H1 (cell line): ENCODE data around the gene RBM6. TPM values are rescaled to one million over a fixed set of nuclear protein-coding genes. Genes with fewer than 3 reads are reported as not detected.

Source experiments
- CTCF ChIA-PET: fragments of 300-600 bp; sonication (Branson Sonifier 250); formaldehyde crosslinking; loops from one replicate; lab custom pipeline; 2021; ENCODE audit not compliant: partially characterized antibody; lab: Charles Lee
- POLR2A ChIA-PET: fragments of 300-600 bp; sonication (Branson Sonifier 250); formaldehyde crosslinking; loops from one replicate; lab custom pipeline; 2021; ENCODE audit warnings: inconsistent platforms; ENCODE audit not compliant: partially characterized antibody; lab: Charles Lee
- DNase-seq, 2 experiments: peaks; one replicate each; pipeline versions ENCODE4 v3.0.0 to v3.0.0-alpha.2; 2010 to 2022; ENCODE audit warnings: low spot score in 2 of 2, low read depth in 1 of 2, mixed read lengths in 1 of 2
- FAIRE-seq: peaks from 2 replicates; lab custom pipeline; 2011; peaks lifted over from hg19 to GRCh38; lab: Jason Lieb, UNC
- H2AFZ ChIP-seq: 2 replicates; pipeline ENCODE4 v1.8.1; 2012; ENCODE audit warnings: low read length, inconsistent platforms
- H2AK5ac ChIP-seq: 2 replicates; pipeline ENCODE4 v1.6.1; 2013; ENCODE audit warnings: low read depth, low read length
- H2BK120ac ChIP-seq: replicated peaks from 2 replicates; pipeline ENCODE3; 2013; ENCODE audit warnings: low read depth, low read length, inconsistent platforms
- H2BK12ac ChIP-seq: 2 replicates; pipeline ENCODE4 v1.6.1; 2013; ENCODE audit warnings: low read depth, low read length
- H2BK15ac ChIP-seq: 2 replicates; pipeline ENCODE4 v1.6.1; 2013; ENCODE audit warnings: low read length
- H2BK20ac ChIP-seq: 2 replicates; pipeline ENCODE4 v1.6.1; 2013; ENCODE audit warnings: low read length
- H2BK5ac ChIP-seq: 2 replicates; pipeline ENCODE4 v1.6.1; 2013; ENCODE audit warnings: low read depth, low read length
- H3K14ac ChIP-seq: 2 replicates; pipeline ENCODE4 v1.6.1; 2013; ENCODE audit warnings: inconsistent platforms; ENCODE audit not compliant: insufficient read length
- H3K18ac ChIP-seq: 2 replicates; pipeline ENCODE4 v1.6.1; 2013; ENCODE audit warnings: low read length; ENCODE audit errors: extremely low read depth
- H3K23ac ChIP-seq: 2 replicates; pipeline ENCODE4 v1.6.1; 2013; ENCODE audit warnings: inconsistent platforms; ENCODE audit not compliant: insufficient read length
- H3K23me2 ChIP-seq: 2 replicates; pipeline ENCODE4 v1.6.1; 2013; ENCODE audit warnings: low read depth, low read length
- H3K27ac ChIP-seq: 2 replicates; pipeline ENCODE4 v1.6.1; 2011; ENCODE audit warnings: low read depth, low read length, inconsistent platforms
- H3K27me3 ChIP-seq, 4 experiments: replicated peaks in 1 of 4; 1 replicate in 1 of 4; 2 replicates in 3 of 4; pipeline versions ENCODE4 v1.6.1 to v1.8.1; 2011 to 2013; ENCODE audit warnings: low read length in 3 of 4, mild to moderate bottlenecking in 3 of 4, inconsistent platforms in 2 of 4, mixed read lengths in 2 of 4, moderate library complexity in 1 of 4; ENCODE audit not compliant: control insufficient read depth in 3 of 4, insufficient read depth in 3 of 4; ENCODE audit errors: extremely low read depth in 1 of 4
- H3K36me3 ChIP-seq, 4 experiments: 2 replicates each; pipeline versions ENCODE4 v1.6.1 to v1.8.1; 2011 to 2013; ENCODE audit warnings: mild to moderate bottlenecking in 4 of 4, low read length in 3 of 4, moderate library complexity in 2 of 4, control low read depth in 1 of 4, inconsistent platforms in 1 of 4; ENCODE audit not compliant: insufficient read depth in 4 of 4, control insufficient read depth in 2 of 4
- H3K4ac ChIP-seq: replicated peaks from 2 replicates; pipeline ENCODE3; 2013; ENCODE audit warnings: low read length, low read depth, mixed read lengths, inconsistent platforms; ENCODE audit not compliant: insufficient read length
- H3K4me1 ChIP-seq, 4 experiments: replicated peaks in 1 of 4; 1 replicate in 1 of 4; 2 replicates in 3 of 4; pipeline versions ENCODE4 v1.6.1 to v1.8.1; 2011 to 2013; ENCODE audit warnings: low read length in 3 of 4, inconsistent platforms in 2 of 4, mixed read lengths in 1 of 4; ENCODE audit not compliant: insufficient read depth in 4 of 4, control insufficient read depth in 3 of 4
- H3K4me2 ChIP-seq, 2 experiments: 2 replicates each; pipeline versions ENCODE4 v1.6.1 to v1.8.1; 2011 to 2013; ENCODE audit warnings: low read depth in 2 of 2, low read length in 2 of 2, control low read depth in 1 of 2, inconsistent platforms in 1 of 2, mild to moderate bottlenecking in 1 of 2; ENCODE audit not compliant: insufficient read depth in 1 of 2
- H3K4me3 ChIP-seq, 4 experiments: fragments of 200-600, 300-600 bp in 1 of 4; sonication (generic), shearing (Covaris generic), sonication (Bioruptor Twin) in 1 of 4; 2 replicates each; pipeline versions ENCODE4 v1.5.1 to v1.8.1; 2011 to 2016; ENCODE audit warnings: low read length in 4 of 4, low read depth in 3 of 4, control low read depth in 2 of 4, inconsistent platforms in 2 of 4, mild to moderate bottlenecking in 2 of 4, mixed read lengths in 1 of 4, moderate library complexity in 1 of 4; ENCODE audit not compliant: insufficient read depth in 2 of 4; ENCODE audit errors: extremely low read depth in 1 of 4
- H3K56ac ChIP-seq: replicated peaks from 2 replicates; pipeline ENCODE3; 2013; ENCODE audit warnings: low read depth, mild to moderate bottlenecking, mixed read lengths, low read length, inconsistent platforms; ENCODE audit not compliant: insufficient read length
- H3K79me1 ChIP-seq: 2 replicates; pipeline ENCODE4 v1.6.1; 2013; ENCODE audit warnings: low read depth, low read length, control low read depth
- H3K79me2 ChIP-seq, 2 experiments: 2 replicates each; pipeline versions ENCODE4 v1.6.1 to v1.8.1; 2012 to 2013; ENCODE audit warnings: low read length in 2 of 2, mild to moderate bottlenecking in 2 of 2, inconsistent platforms in 1 of 2; ENCODE audit not compliant: insufficient read depth in 2 of 2, control insufficient read depth in 1 of 2
- H3K9ac ChIP-seq, 4 experiments: replicated peaks in 1 of 4; 1 replicate in 1 of 4; 2 replicates in 3 of 4; pipeline versions ENCODE4 v1.6.1 to v1.8.1; 2011 to 2013; ENCODE audit warnings: low read depth in 3 of 4, low read length in 3 of 4, control low read depth in 2 of 4, mild to moderate bottlenecking in 2 of 4, moderate library complexity in 2 of 4, inconsistent platforms in 1 of 4; ENCODE audit errors: extremely low read depth in 1 of 4
- H3K9me3 ChIP-seq, 2 experiments: 2 replicates each; pipeline versions ENCODE4 v1.6.1 to v1.8.1; 2012 to 2013; ENCODE audit warnings: mild to moderate bottlenecking in 2 of 2, moderate library complexity in 2 of 2, control low read depth in 1 of 2, inconsistent platforms in 1 of 2, low read depth in 1 of 2, low read length in 1 of 2, mixed read lengths in 1 of 2; ENCODE audit not compliant: insufficient read depth in 2 of 2
- H4K20me1 ChIP-seq, 2 experiments: replicated peaks in 1 of 2; 2 replicates each; pipeline versions ENCODE3 to v1.8.1; 2011 to 2013; ENCODE audit warnings: inconsistent platforms in 2 of 2, low read length in 2 of 2, mild to moderate bottlenecking in 1 of 2; ENCODE audit not compliant: insufficient read depth in 2 of 2, control insufficient read depth in 1 of 2
- H4K5ac ChIP-seq: 2 replicates; pipeline ENCODE4 v1.6.1; 2013; ENCODE audit warnings: low read length, low read depth, mixed read lengths, inconsistent platforms; ENCODE audit not compliant: insufficient read length
- H4K8ac ChIP-seq: 2 replicates; pipeline ENCODE4 v1.8.0; 2013; ENCODE audit warnings: mild to moderate bottlenecking, moderate library complexity, low read length, inconsistent platforms; ENCODE audit not compliant: insufficient read depth; ENCODE audit errors: extremely low read depth
- H4K91ac ChIP-seq: replicated peaks from 2 replicates; pipeline ENCODE3; 2013; ENCODE audit warnings: low read length, mixed read lengths, inconsistent platforms; ENCODE audit not compliant: insufficient read length
- BCL11A ChIP-seq, 2 experiments: IDR thresholded peaks; one replicate each; pipeline ENCODE4 v1.6.1; 2011; ENCODE audit warnings: low read depth in 2 of 2, low read length in 2 of 2, mild to moderate bottlenecking in 2 of 2
- HDAC2 ChIP-seq, 2 experiments: fragments of 300-600 bp in 1 of 2; sonication (generic) in 1 of 2; IDR thresholded peaks; 2 replicates each; pipeline ENCODE4 v1.6.1; 2011 to 2012; ENCODE audit warnings: low read depth in 2 of 2, low read length in 2 of 2, mild to moderate bottlenecking in 2 of 2, moderate library complexity in 2 of 2, borderline replicate concordance in 1 of 2, inconsistent platforms in 1 of 2
- HDAC6 ChIP-seq: IDR thresholded peaks from one replicate; pipeline ENCODE4 v1.7.1; 2012; ENCODE audit warnings: low read depth, mild to moderate bottlenecking, inconsistent platforms, low read length, moderate library complexity
- KDM4A ChIP-seq: IDR thresholded peaks from one replicate; pipeline ENCODE4 v1.7.1; 2012; ENCODE audit warnings: low read depth, mild to moderate bottlenecking, moderate library complexity, low read length, inconsistent platforms; ENCODE audit not compliant: severe bottlenecking
- NANOG ChIP-seq: IDR thresholded peaks from 2 replicates; pipeline ENCODE4 v1.6.1; 2011; ENCODE audit warnings: low read length, low read depth, mild to moderate bottlenecking, inconsistent platforms; ENCODE audit not compliant: insufficient read depth, poor library complexity, severe bottlenecking
- RNF2 ChIP-seq: fragments of 200-900, 300-1000 bp; sonication (generic); IDR thresholded peaks from 2 replicates; pipeline ENCODE4 v1.7.1; 2016; ENCODE audit warnings: borderline replicate concordance, low read depth, mild to moderate bottlenecking, antibody characterized with exemption, low read length; ENCODE audit not compliant: poor library complexity, severe bottlenecking; ENCODE audit errors: missing control alignments
- SP2 ChIP-seq: IDR thresholded peaks from 2 replicates; pipeline ENCODE4 v1.6.1; 2012; ENCODE audit warnings: mild to moderate bottlenecking, low read length, inconsistent platforms
- SUZ12 ChIP-seq: fragments of 200-600 bp; sonication (generic); IDR thresholded peaks from 2 replicates; pipeline ENCODE4 v1.6.1; 2012; ENCODE audit warnings: mild to moderate bottlenecking, inconsistent platforms, low read length, moderate library complexity, mixed read lengths
- WGBS, 2 experiments: shearing (Covaris generic) in 1 of 2; methylation state at CpG; one replicate each; pipeline versions ENCODE4 v1.1.6 to v1.1.7; 2013 to 2015; ENCODE audit warnings: low lambda C conversion rate in 2 of 2, mixed read lengths in 2 of 2, inconsistent platforms in 1 of 2, low coverage in 1 of 2, missing lambda C conversion rate in 1 of 2; ENCODE audit not compliant: insufficient replicate concordance in 2 of 2, insufficient coverage in 1 of 2, insufficient read length in 1 of 2; ENCODE audit errors: extremely low coverage in 1 of 2, missing lambda C conversion rate in 1 of 2; 5-methylcytosine and 5-hydroxymethylcytosine counted together
- polyA plus RNA-seq, 7 experiments: library from polyadenylated mRNA; depleted of rRNA in 3 of 7; stranded (reverse) in 5 of 7; unstranded in 2 of 7; fragments of >200 nt in 5 of 7; fragments of 200-250 nt in 2 of 7; gene quantifications; 1 replicate in 5 of 7; 2 replicates in 1 of 7; 4 replicates in 1 of 7; pipeline versions ENCODE4 v1.2.1 to v1.2.3, GENCODE V29; 2011 to 2013; ENCODE audit warnings: missing spikeins in 2 of 7, mixed read lengths in 2 of 7
- total RNA-seq: library from RNA; stranded (reverse); fragmentation: NEBNext Ultra II Directional; extraction: Animal tissue kit (Norgen Biotek cat#: 25700); gene quantifications from 2 replicates; pipeline ENCODE4 v1.2.1, GENCODE V29; 2021

The RBM6 gene
- total and polyA plus RNA-seq, 2 of the 8 experiments (the other 6 are each of a cell fraction or from before 2014, with no cell fraction given) = 30.6 to 80.1 TPM

DNA sequence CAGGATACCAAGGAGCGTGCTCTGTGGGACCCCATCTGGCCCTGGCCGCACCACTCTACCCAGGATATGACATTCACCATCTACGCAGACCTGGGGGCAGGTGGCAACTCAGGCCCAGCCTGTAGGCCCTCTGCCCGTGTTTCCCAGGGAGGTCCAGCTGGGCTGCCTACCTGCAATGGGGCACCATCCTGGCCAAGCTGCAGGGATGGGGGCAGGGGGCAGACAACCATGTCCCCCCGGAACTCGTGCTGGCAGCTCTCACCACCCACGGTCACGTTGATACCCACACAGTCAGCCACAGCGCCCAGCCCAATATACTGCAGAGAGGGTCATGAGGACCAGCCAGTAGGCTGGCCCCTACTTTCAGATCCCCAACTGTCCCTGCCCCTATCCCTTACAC, 44.2 kb upstream of the RBM6 start:
- H2AFZ ChIP-seq = no peak overlapping the region
- peaks cover 0 to 2% of the 10 kb centered on the region in 2 experiments for H4K20me1 ChIP-seq

More for the DNA sequence above, 44.2 kb upstream of the RBM6 start:
- H3K79me1 ChIP-seq = no peaks in the 10 kb centered on the region
- FAIRE-seq (no peak), DNase-seq (no peak)
- H3K4ac ChIP-seq = no peak overlapping the region
- no peak overlapping the region for H2BK20ac ChIP-seq
- no peaks in the 10 kb centered on the region for H3K9me3 ChIP-seq
- H3K14ac ChIP-seq = no peak overlapping the region
- CTCF ChIA-PET = interaction anchor here (0.7 to 2.7 kb wide), 12 partner anchors 11 to 109 kb away, joined by 3 to 10 read pairs (median 4); partner anchors contain the start of gene IP6K1
- no peak overlapping the region for H2BK5ac ChIP-seq
- H3K9ac ChIP-seq = no peak overlapping the region
- no peak overlapping the region for H3K23ac ChIP-seq
- no peaks in the 10 kb centered on the region for H3K36me3 ChIP-seq
- no peak overlapping the region for H3K4me3 ChIP-seq
- POLR2A ChIA-PET = interaction anchor here (0.8 to 1.7 kb wide), 6 partner anchors 8 to 70 kb away, joined by 3 to 6 read pairs (median 3); partner anchors contain the start of gene MST1R
- H3K27me3 ChIP-seq = no peaks in the 10 kb centered on the region
- H2BK120ac ChIP-seq = no peak overlapping the region
- no peak overlapping the region for H3K4me2 ChIP-seq
- no peak overlapping the region for H3K18ac ChIP-seq
- no peaks in the 10 kb centered on the region for H3K79me2 ChIP-seq
- no peak overlapping the region for H2AK5ac ChIP-seq
- no peak overlapping the region for H4K5ac ChIP-seq
- no peak overlapping the region for H2BK12ac ChIP-seq
- H3K27ac ChIP-seq = no peak overlapping the region
- H3K23me2 ChIP-seq = no peaks in the 10 kb centered on the region
- H4K91ac ChIP-seq = no peak overlapping the region
- H2BK15ac ChIP-seq = no peak overlapping the region
- no peak overlapping the region for H4K8ac ChIP-seq
- TF ChIP-seq HDAC6 = no peak
- TF ChIP-seq KDM4A = no peak
- no peak for TF ChIP-seq SP2
- TF ChIP-seq BCL11A (IDR thresholded peaks at IDR 0.05; ENCODE audit: low read depth in 2 of 2, low read length in 2 of 2) = no peak
- TF ChIP-seq NANOG = no peak
- no peak for TF ChIP-seq SUZ12
- TF ChIP-seq HDAC2 (IDR thresholded peaks at IDR 0.05; ENCODE audit: borderline replicate concordance in 1 of 2, low read depth in 2 of 2, low read length in 2 of 2) = no peak
- no peak for TF ChIP-seq RNF2
- TF ChIP-seq, all 59 proteins: peak for 0
- Histone ChIP-seq H3K56ac (no peak overlapping the region), H3K4me1 (no peaks in the 10 kb centered on the region; a peak in 2 of 7 replicates)
- WGBS, 2 experiments = 94% methylated on average over 9 of the region's 9 CpGs; no CpG with 5 or more reads in 1 of the 2 experiments
